ENCODE results near the gene OR2M5. TPM values are rescaled to one million over a fixed set of nuclear protein-coding genes. Genes with fewer than 3 reads are reported as not detected.

Gene OR2M5
- total RNA-seq = not detected in 2 replicates

- no peak for DNase-seq (ENCODE audit: low read depth in 2 of 2)
Observed at GRCh38 chr1:248144513-248145198, at the start of gene OR2M5. TSS of gene OR2M5 (plus strand) at chr1:248145148. CDS start at chr1:248145148, 0 bp downstream.

GRCh38 chr1:248098529-248098928 lies 46.4 kb upstream of the OR2M5 start:
- no peak for DNase-seq (ENCODE audit: low read depth in 2 of 2)

GRCh38 chr1:248102847-248103246 lies 42.1 kb upstream of the OR2M5 start:
- no peak for DNase-seq (ENCODE audit: low read depth in 2 of 2)

- no peak for DNase-seq (ENCODE audit: low read depth in 2 of 2)
Observed at GRCh38 chr1:248111157-248111556, 33.8 kb upstream of the OR2M5 start.

GRCh38 chr1:248114890-248115289 lies 30.1 kb upstream of the OR2M5 start:
- DNase-seq (ENCODE audit: low read depth in 2 of 2) = no peak

- no peak for DNase-seq (ENCODE audit: low read depth in 2 of 2)
Observed at GRCh38 chr1:248127653-248128052, 17.3 kb upstream of the OR2M5 start.

GRCh38 chr1:248136811-248137210 lies 8.1 kb upstream of the OR2M5 start:
- DNase-seq (ENCODE audit: low read depth in 2 of 2) = no peak

- no peak for DNase-seq (ENCODE audit: low read depth in 2 of 2)
Observed at GRCh38 chr1:248140846-248141245, 4.1 kb upstream of the OR2M5 start.

GRCh38 chr1:248143311-248143710 lies 1.6 kb upstream of the OR2M5 start:
- no peak for DNase-seq (ENCODE audit: low read depth in 2 of 2)

- DNase-seq (ENCODE audit: low read depth in 2 of 2) = no peak
Observed at GRCh38 chr1:248152056-248152827, 7.3 kb downstream of the OR2M5 start.

- DNase-seq (ENCODE audit: low read depth in 2 of 2) = no peak
Observed at GRCh38 chr1:248155927-248156326, 11.0 kb downstream of the OR2M5 start.

- DNase-seq (ENCODE audit: low read depth in 2 of 2) = no peak
Observed at GRCh38 chr1:248158758-248159157, 13.8 kb downstream of the OR2M5 start.

GRCh38 chr1:248164031-248164430 lies 19.1 kb downstream of the OR2M5 start:
- DNase-seq (ENCODE audit: low read depth in 2 of 2) = no peak

GRCh38 chr1:248165186-248165585 lies 20.2 kb downstream of the OR2M5 start:
- DNase-seq (ENCODE audit: low read depth in 2 of 2) = no peak

GRCh38 chr1:248174521-248174920 lies 29.6 kb downstream of the OR2M5 start, which contains the start of gene OR2M2:
TSS of gene OR2M2 (plus strand) at chr1:248174821. CDS start at chr1:248179986, 5,165 bp downstream.
- no peak for DNase-seq (ENCODE audit: low read depth in 2 of 2)

GRCh38 chr1:248183996-248184395 lies 39.0 kb downstream of the OR2M5 start:
- DNase-seq (ENCODE audit: low read depth in 2 of 2) = no peak

GRCh38 chr1:248187363-248187762 lies 42.4 kb downstream of the OR2M5 start:
- no peak for DNase-seq (ENCODE audit: low read depth in 2 of 2)

GRCh38 chr1:248189026-248189425 lies 44.1 kb downstream of the OR2M5 start:
- no peak for DNase-seq (ENCODE audit: low read depth in 2 of 2)

- no peak for DNase-seq (ENCODE audit: low read depth in 2 of 2)
Observed at GRCh38 chr1:248194117-248194516, 49.2 kb downstream of the OR2M5 start.
